HG02973 (cell line): Measurements from ENCODE around the gene POLRMT.
"Not testable (repeated sequence)": the region's sequence is repeated elsewhere in the genome, so short reads cannot be mapped to it uniquely, and the experiment has no call there.

Experiments used
- ATAC-seq: cut with Tn5 transposase; IDR thresholded peaks from one replicate; pipeline ENCODE4 v1.9.1; 2021; ENCODE audit warnings: moderate library complexity; ENCODE audit not compliant: unreplicated experiment

The POLRMT gene

DNA sequence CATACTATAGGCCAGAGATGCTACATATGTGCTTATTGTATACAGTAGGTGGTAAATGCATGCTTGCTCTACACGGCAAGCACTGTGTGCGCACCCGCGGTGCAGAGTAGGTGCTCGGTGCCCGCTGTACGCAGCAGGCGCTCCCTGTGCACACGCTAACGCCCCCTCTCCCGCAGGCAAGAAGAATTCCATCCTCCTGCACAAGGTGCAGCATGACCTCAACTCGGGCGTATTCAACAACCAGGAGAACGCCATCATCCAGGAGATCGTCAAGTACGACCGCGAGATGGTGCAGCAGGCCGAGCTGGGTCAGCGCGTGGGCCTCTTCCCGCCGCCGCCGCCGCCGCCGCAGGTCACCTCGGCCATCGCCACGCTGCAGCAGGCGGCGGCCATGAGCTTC is 17.7 kb downstream of the POLRMT start:
- no peak for ATAC-seq

GRCh38 chr19:613732-614567 is 19.4 kb downstream of the POLRMT start:
- ATAC-seq, result no peak

DNA sequence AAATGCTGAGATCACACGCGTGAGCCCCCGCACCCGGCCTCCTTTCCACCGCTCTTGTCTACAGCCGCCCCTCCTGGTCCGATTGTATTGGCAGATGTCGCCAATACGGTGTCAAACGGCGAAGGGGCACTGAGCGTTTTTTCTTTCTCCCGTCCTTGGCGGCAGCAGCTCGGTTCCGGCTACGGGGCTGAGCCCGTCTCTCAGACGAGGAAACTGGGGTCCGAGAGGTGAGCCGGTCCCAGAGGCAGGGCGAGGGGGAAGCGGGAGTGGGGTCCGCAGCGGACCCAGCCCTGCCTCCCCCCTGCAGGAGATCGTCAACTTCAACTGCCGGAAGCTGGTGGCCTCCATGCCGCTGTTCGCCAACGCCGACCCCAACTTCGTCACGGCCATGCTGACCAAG is 20.4 kb downstream of the POLRMT start:
- no peak for ATAC-seq

- ATAC-seq, result no peak
These were observed 21.9 kb downstream of the POLRMT start for GRCh38 chr19:611481-611868.

- ATAC-seq, result no peak
These were observed 22.4 kb downstream of the POLRMT start for GRCh38 chr19:610801-611480.

DNA sequence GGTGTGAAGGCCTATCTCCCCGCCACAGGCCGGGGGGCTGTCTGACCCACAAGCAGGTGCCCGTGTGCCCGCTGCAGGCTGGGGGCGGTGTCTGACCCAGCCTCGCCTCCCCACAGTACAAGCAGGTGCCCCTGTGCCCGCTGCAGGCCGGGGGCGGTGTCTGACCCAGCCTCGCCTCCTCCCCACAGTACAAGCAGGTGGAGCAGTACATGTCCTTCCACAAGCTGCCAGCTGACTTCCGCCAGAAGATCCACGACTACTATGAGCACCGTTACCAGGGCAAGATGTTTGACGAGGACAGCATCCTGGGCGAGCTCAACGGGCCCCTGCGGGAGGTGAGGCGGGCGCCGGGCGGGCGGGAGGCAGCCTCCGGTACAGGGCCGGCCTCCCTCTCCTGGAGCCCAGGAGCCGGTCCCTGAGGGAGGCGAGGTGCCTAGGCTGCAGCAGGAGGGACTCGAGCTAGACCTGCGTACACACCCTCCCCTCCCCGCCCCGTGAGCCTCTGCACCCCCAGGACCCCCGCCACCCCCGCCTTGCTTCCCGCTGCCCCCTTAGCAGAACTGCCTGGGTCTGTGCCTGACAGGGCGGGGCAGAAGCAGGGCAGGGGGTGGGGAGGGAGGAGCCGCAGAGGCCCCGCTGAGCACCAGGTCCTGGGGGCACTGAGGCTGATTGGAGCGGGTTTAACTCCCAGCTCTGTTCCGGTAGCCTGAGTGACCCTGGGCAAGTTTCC is 23.1 kb downstream of the POLRMT start:
- ATAC-seq, result no peak

DNA sequence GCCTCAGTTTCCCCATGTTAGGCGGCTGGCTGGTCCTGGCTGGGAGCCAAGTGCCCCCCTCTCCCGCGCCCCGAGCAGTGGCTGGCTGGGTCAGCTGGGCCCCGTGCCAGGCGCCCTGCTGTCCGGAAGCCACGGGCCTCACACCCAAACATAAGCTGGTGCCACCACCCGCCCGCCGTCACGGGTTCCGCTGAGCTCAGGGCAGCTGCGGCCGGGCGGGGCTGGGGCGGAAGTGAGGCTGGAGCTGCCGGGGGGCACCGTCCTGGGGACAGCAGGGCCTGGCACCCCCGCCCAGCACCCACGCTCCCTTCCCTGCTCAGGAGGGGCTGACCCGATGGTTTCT is 24.4 kb downstream of the POLRMT start:
- ATAC-seq, result no peak

GRCh38 chr19:608155-609003 is 25.0 kb downstream of the POLRMT start:
- ATAC-seq, result no peak

DNA sequence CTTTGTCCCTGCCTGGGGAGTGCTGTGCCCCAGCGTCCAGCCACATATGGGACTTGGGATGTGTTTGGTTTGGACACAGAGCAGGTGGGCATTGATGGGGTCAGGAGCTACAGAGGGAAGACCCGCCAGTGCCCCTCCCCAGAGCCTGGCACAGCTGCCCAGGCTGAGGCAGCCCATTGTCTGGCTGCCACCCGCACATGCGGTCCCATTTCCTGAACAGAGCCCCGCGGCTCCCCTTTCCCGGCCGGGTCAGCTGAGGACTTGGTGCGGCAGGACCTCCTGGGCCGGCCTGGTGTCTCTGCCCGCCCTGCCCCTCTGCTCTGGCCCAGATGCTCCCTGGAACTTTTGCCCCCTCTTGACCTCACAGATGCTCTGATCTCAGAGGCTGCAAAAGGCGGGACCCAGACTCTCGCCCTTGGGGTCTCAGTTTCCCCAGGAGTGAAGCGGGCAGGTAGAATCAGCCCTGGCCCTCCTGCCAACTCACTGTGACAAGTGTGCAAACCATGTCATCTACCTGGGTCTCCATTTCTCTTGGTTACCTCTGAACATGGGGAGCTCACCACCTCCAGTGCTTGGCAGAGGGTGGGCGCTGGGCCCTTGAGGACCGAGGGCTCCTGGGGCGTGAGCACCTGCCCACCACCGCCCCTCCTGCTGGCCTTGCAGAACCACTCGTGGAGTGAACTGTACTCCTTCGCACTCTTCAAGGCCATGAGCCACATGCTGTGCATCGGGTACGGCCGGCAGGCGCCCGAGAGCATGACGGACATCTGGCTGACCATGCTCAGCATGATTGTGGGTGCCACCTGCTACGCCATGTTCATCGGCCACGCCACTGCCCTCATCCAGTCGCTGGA is 25.8 kb downstream of the POLRMT start:
- no peak for ATAC-seq

GRCh38 chr19:605061-605971 is 28.0 kb downstream of the POLRMT start:
- not testable (repeated sequence) for ATAC-seq

DNA sequence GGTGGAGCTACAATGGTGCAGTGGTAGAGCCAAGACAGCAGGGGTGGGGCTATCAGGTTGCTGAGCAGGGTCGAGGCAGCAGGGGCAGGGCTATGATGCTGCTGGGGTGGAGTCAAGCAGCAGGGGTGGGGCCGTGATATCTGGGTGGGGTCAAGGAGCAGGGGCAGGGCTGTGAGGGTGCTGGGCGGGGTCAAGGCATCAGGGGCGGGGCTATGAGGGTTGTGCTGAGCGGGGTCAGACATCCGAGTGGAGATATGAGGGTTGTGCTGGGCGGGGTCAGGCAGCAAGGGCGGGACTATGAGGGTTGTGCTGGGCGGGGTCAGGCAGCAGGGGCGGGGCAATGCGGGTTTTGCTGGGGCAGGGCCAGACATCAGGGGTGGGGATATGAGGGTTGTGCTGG is 29.0 kb downstream of the POLRMT start:
- ATAC-seq, result no peak

DNA sequence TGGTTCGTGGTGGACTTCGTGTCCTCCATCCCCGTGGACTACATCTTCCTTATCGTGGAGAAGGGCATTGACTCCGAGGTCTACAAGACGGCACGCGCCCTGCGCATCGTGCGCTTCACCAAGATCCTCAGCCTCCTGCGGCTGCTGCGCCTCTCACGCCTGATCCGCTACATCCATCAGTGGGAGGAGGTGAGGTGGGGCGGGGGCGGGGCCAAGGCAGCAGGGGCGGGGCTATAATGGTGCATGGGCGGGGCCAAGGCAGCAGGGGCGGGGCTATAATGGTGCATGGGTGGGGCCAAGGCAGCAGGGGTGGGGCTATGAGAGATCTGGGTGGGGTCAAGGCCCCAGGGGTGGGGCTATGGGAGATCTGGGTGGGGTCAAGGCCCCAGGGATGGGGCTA is 29.6 kb downstream of the POLRMT start:
- not testable (repeated sequence) for ATAC-seq

DNA sequence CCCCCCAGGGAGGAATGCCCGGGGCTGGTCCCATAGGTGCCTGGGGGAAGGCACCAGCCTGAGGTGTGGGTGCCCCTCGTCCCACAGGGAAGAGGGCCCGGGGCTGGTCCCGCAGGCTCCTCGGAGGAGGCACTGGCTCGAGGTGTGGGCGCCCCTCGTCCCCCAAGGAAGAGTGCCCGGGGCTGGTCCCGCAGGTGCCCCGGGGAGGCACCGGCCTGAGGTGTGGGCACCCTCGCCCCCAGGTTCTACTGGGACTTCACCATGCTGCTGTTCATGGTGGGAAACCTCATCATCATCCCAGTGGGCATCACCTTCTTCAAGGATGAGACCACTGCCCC is 30.1 kb downstream of the POLRMT start:
- ATAC-seq, result not testable (repeated sequence)

DNA sequence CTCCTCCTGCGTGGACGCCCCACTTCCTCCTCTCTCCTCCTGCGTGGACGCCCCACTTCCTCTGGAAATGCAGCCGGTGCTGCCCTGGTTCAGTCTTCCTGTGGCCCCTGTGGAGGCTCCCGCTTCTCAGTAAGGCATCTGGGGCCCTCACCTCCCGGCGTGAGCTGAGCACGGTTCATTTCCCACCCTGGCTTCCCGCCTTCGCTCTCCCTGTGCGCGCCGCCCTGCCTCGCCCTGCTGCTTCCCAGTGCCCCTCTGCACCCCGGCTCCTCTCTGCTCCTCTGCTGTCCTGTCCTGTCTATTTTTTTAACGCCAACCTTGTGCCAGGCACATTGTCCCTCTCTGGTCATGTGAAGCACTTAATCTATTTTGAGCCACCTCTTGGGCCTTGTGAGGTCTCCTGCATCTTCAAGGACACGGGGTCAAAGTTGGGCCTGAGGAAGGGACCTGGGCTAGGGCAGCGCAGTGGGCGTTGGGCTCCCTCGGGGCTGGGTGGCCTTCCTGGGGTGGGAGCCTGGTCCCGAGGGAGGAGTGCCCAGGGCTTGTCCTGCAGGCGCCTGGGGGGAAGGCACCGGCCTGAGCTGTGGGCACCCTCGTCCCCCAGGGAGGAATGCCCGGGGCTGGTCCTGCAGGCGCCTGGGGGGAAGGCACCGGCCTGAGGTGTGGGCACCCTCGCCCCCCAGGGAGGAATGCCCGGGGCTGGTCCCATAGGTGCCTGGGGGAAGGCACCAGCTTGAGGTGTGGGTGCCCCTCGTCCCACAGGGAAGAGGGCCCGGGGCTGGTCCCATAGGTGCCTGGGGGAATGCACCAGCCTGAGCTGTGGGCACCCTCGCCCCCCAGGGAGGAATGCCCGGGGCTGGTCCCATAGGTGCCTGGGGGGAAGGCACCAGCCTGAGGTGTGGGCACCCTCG is 30.7 kb downstream of the POLRMT start:
- no peak for ATAC-seq

DNA sequence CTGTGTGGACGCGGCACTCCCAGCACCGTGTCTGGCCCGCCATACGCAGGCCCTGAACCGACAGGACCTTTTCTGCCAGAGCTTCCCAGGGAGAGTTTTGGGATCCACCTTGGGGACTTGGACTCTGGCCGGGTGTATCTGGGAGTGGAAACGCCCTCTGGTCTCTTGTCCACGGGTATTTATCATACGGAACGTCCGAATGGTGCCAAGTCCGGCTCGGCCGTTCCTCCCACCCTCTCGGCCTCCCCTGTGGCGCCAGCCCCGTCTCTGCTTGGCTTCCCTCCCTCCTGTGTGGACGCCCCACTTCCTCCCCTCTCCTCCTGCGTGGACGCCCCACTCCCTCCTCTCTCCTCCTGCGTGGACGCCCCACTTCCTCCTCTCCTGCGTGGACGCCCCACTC is 31.5 kb downstream of the POLRMT start:
- no peak for ATAC-seq

- no peak for ATAC-seq
These were observed 32.0 kb downstream of the POLRMT start for GRCh38 chr19:601310-601709.

DNA sequence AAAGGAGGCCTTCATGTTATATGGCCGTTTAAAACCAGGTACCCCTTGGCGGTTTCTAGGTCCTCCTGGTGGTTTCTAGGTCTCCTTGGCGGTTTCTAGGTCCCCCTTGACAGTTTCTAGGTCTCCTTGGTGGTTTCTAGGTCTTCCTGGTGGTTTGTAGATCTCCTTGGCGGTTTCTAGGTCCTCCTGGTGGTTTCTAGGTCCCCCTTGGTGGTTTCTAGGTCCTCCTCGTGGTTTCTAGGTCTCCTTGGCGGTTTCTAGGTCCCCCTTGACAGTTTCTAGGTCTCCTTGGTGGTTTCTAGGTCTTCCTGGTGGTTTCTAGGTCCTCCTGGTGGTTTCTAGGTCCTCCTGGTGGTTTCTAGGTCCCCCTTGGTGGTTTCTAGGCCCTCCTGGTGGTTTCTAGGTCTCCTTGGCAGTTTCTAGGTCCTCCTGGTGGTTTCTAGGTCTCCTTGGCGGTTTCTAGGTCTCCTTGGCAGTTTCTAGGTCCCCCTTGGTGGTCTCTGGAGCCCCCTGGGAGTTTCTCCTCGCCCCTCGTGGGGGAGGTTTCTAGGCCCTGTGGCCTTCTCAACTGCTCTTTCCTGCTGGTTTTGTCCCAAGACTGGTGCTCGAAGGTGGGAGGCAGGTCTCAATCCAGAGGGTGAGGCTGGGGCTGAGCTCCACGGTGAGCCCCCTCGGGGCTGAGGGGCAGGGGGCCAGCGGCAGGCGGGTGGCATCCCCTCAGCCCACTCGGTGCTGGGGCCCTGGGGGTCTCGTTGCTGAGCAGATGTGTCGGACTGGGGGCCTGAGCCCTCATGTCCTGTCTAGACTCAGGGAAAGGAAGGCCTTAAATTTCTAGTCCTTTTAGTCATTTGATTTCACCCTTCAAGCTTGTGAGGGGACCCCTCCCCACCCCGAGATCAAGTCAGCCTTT is 35.7 kb downstream of the POLRMT start:
- no peak for ATAC-seq
